ENCODE measurements around the gene FAM83E.

DNA sequence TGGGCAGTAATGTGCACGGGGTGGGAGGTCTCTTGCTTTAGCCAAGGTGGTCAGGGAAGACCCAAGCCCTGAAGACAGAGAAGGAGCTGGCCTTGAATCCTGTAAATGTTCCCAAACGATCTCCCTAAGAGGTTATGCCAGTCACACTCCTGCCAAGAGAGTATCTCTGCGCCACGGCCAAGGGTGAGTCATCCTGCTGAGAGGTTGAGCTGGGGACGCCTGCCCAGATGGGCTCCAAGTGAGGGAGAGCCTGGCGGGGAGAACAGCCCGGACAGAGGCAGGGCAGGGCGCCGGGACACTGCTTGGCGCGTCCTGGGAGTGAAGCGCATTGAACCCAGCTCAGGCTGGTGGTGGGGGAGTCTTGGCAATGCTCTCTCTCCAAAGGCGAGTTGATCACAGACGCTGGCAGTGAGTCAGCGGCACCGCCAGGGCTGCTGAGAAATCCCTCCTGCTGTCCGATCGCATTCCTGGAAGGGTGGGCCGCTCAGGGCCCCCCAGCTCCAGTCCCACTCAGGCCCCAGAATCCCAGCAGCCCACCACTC lies 46.5 kb downstream of the FAM83E start:
- TF ChIP-seq, protein P1, sequence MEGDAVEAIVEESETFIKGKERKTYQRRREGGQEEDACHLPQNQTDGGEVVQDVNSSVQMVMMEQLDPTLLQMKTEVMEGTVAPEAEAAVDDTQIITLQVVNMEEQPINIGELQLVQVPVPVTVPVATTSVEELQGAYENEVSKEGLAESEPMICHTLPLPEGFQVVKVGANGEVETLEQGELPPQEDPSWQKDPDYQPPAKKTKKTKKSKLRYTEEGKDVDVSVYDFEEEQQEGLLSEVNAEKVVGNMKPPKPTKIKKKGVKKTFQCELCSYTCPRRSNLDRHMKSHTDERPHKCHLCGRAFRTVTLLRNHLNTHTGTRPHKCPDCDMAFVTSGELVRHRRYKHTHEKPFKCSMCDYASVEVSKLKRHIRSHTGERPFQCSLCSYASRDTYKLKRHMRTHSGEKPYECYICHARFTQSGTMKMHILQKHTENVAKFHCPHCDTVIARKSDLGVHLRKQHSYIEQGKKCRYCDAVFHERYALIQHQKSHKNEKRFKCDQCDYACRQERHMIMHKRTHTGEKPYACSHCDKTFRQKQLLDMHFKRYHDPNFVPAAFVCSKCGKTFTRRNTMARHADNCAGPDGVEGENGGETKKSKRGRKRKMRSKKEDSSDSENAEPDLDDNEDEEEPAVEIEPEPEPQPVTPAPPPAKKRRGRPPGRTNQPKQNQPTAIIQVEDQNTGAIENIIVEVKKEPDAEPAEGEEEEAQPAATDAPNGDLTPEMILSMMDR (IDR thresholded peaks at IDR 0.05; ENCODE audit: poor library complexity, severe bottlenecking) = no peak
- TF ChIP-seq POLR2AphosphoS5 (IDR thresholded peaks at IDR 0.05) (no peak), EZH2 (IDR thresholded peaks at IDR 0.05; ENCODE audit: borderline replicate concordance, insufficient read depth, low read length, poor library complexity, severe bottlenecking) (no peak), TAF1 (IDR thresholded peaks at IDR 0.05; ENCODE audit: low read depth) (no peak)

Data from neural cell (in vitro differentiated cells).